ENCODE results near the gene PVR. TPM values are rescaled to one million over a fixed set of nuclear protein-coding genes. Genes with fewer than 3 reads are reported as not detected.

PVR gene
- total RNA-seq, 3 donors from 2014 or later = 8.5 to 30.2 (median 22.0) TPM

- Histone ChIP-seq H3K27ac (no peak overlapping the region), H3K4me3 (no peak overlapping the region), H3K36me3 (no peaks in the 10 kb centered on the region), H3K9me3 (no peaks in the 10 kb centered on the region), H3K27me3 (no peaks in the 10 kb centered on the region), H3K4me1 (no peaks in the 10 kb centered on the region)
- TF ChIP-seq POLR2A (IDR thresholded peaks at IDR 0.05) (no peak), CTCF (IDR thresholded peaks at IDR 0.05) (no peak), POLR2AphosphoS5 (IDR thresholded peaks at IDR 0.05) (no peak)
- no peak for DNase-seq (ENCODE audit: low spot score in 2 of 2)
- intact Hi-C loops (cut with DNase I; ENCODE audit: low total_unique reads) = no loop called here
Observed at GRCh38 chr19:44686896-44687295, 43.2 kb downstream of the PVR start.

- intact Hi-C loops (cut with DNase I; ENCODE audit: low total_unique reads) = no loop called here
- no peak for DNase-seq (ENCODE audit: low spot score in 2 of 2)
- H3K27ac ChIP-seq = no peak overlapping the region
- no peak overlapping the region for H3K4me3 ChIP-seq
- H3K9me3 ChIP-seq = no peaks in the 10 kb centered on the region
- no peaks in the 10 kb centered on the region for H3K27me3 ChIP-seq
- no peaks in the 10 kb centered on the region for H3K36me3 ChIP-seq
- H3K4me1 ChIP-seq = no peaks in the 10 kb centered on the region
- TF ChIP-seq CTCF (IDR thresholded peaks at IDR 0.05) (no peak), POLR2AphosphoS5 (IDR thresholded peaks at IDR 0.05) (no peak), POLR2A (IDR thresholded peaks at IDR 0.05) (no peak)
Observed at GRCh38 chr19:44687888-44688287, 44.2 kb downstream of the PVR start.

DNA sequence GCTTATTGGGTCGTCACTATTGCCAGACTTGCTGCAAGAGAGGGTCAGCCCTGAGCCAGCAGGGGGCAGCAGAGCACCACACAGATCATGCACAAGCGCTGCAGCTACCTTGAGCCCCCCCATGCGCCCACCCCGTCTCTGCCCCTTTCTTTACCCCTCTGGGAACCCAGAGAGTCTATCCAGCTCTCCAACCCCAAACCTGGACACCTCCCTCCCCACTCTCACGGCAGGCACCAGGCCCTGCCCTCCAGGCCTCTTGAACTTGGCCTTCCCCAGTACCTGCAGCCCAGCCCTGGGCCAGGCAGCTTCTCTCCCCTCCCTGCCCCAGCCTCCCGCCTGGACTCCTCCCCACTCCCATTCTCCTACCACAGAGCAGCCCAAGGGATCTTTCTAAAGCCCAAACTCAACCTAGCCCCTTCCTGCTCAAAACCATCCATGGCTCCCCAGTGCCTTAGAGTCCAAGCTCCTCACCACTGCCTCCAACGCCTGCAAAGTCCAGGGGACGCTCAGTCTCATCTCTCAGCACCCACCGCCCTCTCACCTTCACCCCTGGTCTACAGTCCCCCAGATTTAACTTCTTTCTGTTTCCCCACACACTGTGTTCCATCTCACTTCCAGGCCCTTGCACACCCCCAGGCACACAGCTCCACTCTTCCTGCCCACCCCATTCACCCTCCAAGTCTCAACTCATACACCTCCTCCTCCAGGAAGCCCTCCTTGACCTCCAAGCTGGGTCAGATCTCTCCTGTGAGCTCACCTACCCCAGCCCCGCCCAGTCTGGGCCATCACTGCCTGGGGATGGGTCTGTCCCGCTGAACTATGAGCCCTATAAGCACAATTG is 45.8 kb downstream of the PVR start:
- Histone ChIP-seq H3K9me3 (no peaks in the 10 kb centered on the region), H3K27ac (no peak overlapping the region), H3K4me3 (peak overlapping the region in 2 of 3 donors; percentile 11 to 27), H3K27me3 (no peaks in the 10 kb centered on the region), H3K36me3 (no peaks in the 10 kb centered on the region), H3K4me1 (no peaks in the 10 kb centered on the region)
- DNase-seq (ENCODE audit: low spot score in 2 of 2) = peak; percentile 41 to 69
- intact Hi-C loops (cut with DNase I; ENCODE audit: low total_unique reads) = no loop called here
- TF ChIP-seq POLR2A (IDR thresholded peaks at IDR 0.05) (no peak), CTCF (IDR thresholded peaks at IDR 0.05) (peak; percentile 56 to 87 (median 85))

- no peaks in the 10 kb centered on the region for H3K4me1 ChIP-seq
- DNase-seq (ENCODE audit: low spot score in 2 of 2) = no peak
- H3K36me3 ChIP-seq = no peaks in the 10 kb centered on the region
- H3K9me3 ChIP-seq = no peaks in the 10 kb centered on the region
- no peak overlapping the region for H3K27ac ChIP-seq
- H3K27me3 ChIP-seq = no peaks in the 10 kb centered on the region
- no peak overlapping the region for H3K4me3 ChIP-seq
- TF ChIP-seq POLR2A (IDR thresholded peaks at IDR 0.05) (no peak), POLR2AphosphoS5 (IDR thresholded peaks at IDR 0.05) (no peak), CTCF (IDR thresholded peaks at IDR 0.05) (no peak)
- intact Hi-C loops (cut with DNase I; ENCODE audit: low total_unique reads) = no loop called here
Observed at GRCh38 chr19:44690131-44690440, 46.4 kb downstream of the PVR start.

- no peak for DNase-seq (ENCODE audit: low spot score in 2 of 2)
- intact Hi-C loops (cut with DNase I; ENCODE audit: low total_unique reads) = no loop called here
- H3K27ac ChIP-seq = peak overlapping the region in 1 of 2 donors; percentile 66
- H3K4me3 ChIP-seq = no peak overlapping the region
- no peaks in the 10 kb centered on the region for H3K27me3 ChIP-seq
- no peaks in the 10 kb centered on the region for H3K36me3 ChIP-seq
- TF ChIP-seq CTCF (IDR thresholded peaks at IDR 0.05) = no peak
- TF ChIP-seq POLR2AphosphoS5 (IDR thresholded peaks at IDR 0.05) = no peak
- no peak for TF ChIP-seq POLR2A (IDR thresholded peaks at IDR 0.05)
- no peaks in the 10 kb centered on the region for H3K9me3 ChIP-seq
- H3K4me1 ChIP-seq = no peaks in the 10 kb centered on the region
Observed at GRCh38 chr19:44692379-44692721, 48.6 kb downstream of the PVR start.

Data from breast epithelium (tissue), 4 donors.